GM21786 (cell line): ENCODE data around the gene TMX1.

Experiments used
- ATAC-seq: cut with Tn5 transposase; IDR thresholded peaks from one replicate; pipeline ENCODE4 v1.9.1; 2021; ENCODE audit not compliant: unreplicated experiment

TMX1 gene

GRCh38 chr14:51291016-51291415 lies 51.0 kb downstream of the TMX1 start:
- ATAC-seq: no peak

GRCh38 chr14:51293149-51293911 lies 53.3 kb downstream of the TMX1 start:
- no peak for ATAC-seq

GRCh38 chr14:51293912-51294389 lies 53.9 kb downstream of the TMX1 start:
- no peak for ATAC-seq

GRCh38 chr14:51294951-51295525 lies 55.0 kb downstream of the TMX1 start:
- no peak for ATAC-seq

GRCh38 chr14:51295646-51296263 lies 55.7 kb downstream of the TMX1 start:
- no peak for ATAC-seq

GRCh38 chr14:51297066-51297465 lies 57.0 kb downstream of the TMX1 start:
- ATAC-seq: no peak

GRCh38 chr14:51298895-51299294 lies 58.8 kb downstream of the TMX1 start:
- ATAC-seq: no peak

GRCh38 chr14:51302295-51303030 lies 62.4 kb downstream of the TMX1 start:
- ATAC-seq: no peak

GRCh38 chr14:51304438-51304837 lies 64.4 kb downstream of the TMX1 start:
- no peak for ATAC-seq

- ATAC-seq: no peak
Measured at GRCh38 chr14:51304941-51305340, 64.9 kb downstream of the TMX1 start.

GRCh38 chr14:51305751-51306150 lies 65.7 kb downstream of the TMX1 start:
- no peak for ATAC-seq
